GM12878 (cell line): ENCODE data around the gene LRRC2. TPM values are rescaled to one million over a fixed set of nuclear protein-coding genes. Genes with fewer than 3 reads are reported as not detected.

Source experiments
- ATF3 ChIP-seq: IDR thresholded peaks from 2 replicates; pipeline ENCODE4 v1.6.1; 2011; ENCODE audit warnings: low read depth, mild to moderate bottlenecking, low read length, moderate library complexity, borderline replicate concordance; ENCODE audit errors: extremely low read depth
- ATF7 ChIP-seq: fragments of 450-650 bp; IDR thresholded peaks from 2 replicates; pipeline ENCODE4 v1.6.1; 2016; ENCODE audit warnings: low read depth, mild to moderate bottlenecking
- BHLHE40 ChIP-seq, 2 experiments: fragments of 450-650 bp in 1 of 2; IDR thresholded peaks; 2 replicates each; pipeline ENCODE4 v1.6.1; 2011 to 2017; ENCODE audit warnings: low read depth in 2 of 2, borderline replicate concordance in 1 of 2, improper control_type of control experiment in 1 of 2, low read length in 1 of 2, mild to moderate bottlenecking in 1 of 2
- CEBPZ ChIP-seq: fragments of 150-350 bp; IDR thresholded peaks from 2 replicates; pipeline ENCODE4 v1.6.1; 2016; ENCODE audit warnings: low read depth, low read length
- CREM ChIP-seq: IDR thresholded peaks from 2 replicates; pipeline ENCODE4 v1.6.1; 2014; ENCODE audit warnings: antibody characterized with exemption, low read depth
- HCFC1 ChIP-seq: fragments of 150-350 bp; IDR thresholded peaks from 2 replicates; pipeline ENCODE4 v1.6.1; 2014; ENCODE audit warnings: low read length
- HDGF ChIP-seq: fragments of 450-650 bp; IDR thresholded peaks from 2 replicates; pipeline ENCODE4 v1.6.1; 2016; ENCODE audit warnings: antibody characterized with exemption
- KLF5 ChIP-seq: fragments of 450-650 bp; IDR thresholded peaks from 2 replicates; pipeline ENCODE4 v1.6.1; 2014; ENCODE audit warnings: mild to moderate bottlenecking; ENCODE audit not compliant: partially characterized antibody
- NFIC ChIP-seq: IDR thresholded peaks from 2 replicates; pipeline ENCODE4 v1.6.1; 2012; ENCODE audit warnings: low read depth, mild to moderate bottlenecking, inconsistent platforms, low read length, moderate library complexity
- RELA ChIP-seq: fragments of 450-650 bp; IDR thresholded peaks from 2 replicates; pipeline ENCODE4 v1.8.0; 2014; ENCODE audit warnings: borderline replicate concordance; ENCODE audit not compliant: partially characterized antibody
- SMARCA5 ChIP-seq: fragments of 450-650 bp; IDR thresholded peaks from 2 replicates; pipeline ENCODE4 v1.6.1; 2017; ENCODE audit warnings: mild to moderate bottlenecking
- SREBF1 ChIP-seq: IDR thresholded peaks from 2 replicates; pipeline ENCODE4 v1.6.1; 2012; ENCODE audit warnings: mild to moderate bottlenecking, low read length
- TCF3 ChIP-seq: IDR thresholded peaks from 2 replicates; pipeline ENCODE4 v1.6.1; 2012; ENCODE audit warnings: low read depth, mild to moderate bottlenecking, low read length, borderline replicate concordance; ENCODE audit not compliant: insufficient read depth
- polyA plus RNA-seq, 11 experiments: library from polyadenylated mRNA; depleted of rRNA in 4 of 11; unstranded in 6 of 11; stranded (reverse) in 5 of 11; fragments of >200 nt; fragmentation: Nextera tagmentation in 4 of 11; fragmentation: Illumina TruSeq in 1 of 11; extraction: Ambion mirVana in 4 of 11; extraction: Trizol in 1 of 11; gene quantifications; 1 replicate in 1 of 11; 2 replicates in 10 of 11; pipeline versions ENCODE4 v1.2.1 to v1.2.3, GENCODE V29; 2011 to 2016; ENCODE audit warnings: inconsistent platforms in 2 of 11, missing spikeins in 2 of 11, low read depth in 1 of 11
- total RNA-seq, 4 experiments: library from RNA; depleted of rRNA in 3 of 4; stranded (reverse); fragments of >200 nt in 3 of 4; fragmentation: Illumina TruSeq in 1 of 4; extraction: Trizol in 1 of 4; gene quantifications; 2 replicates each; pipeline versions ENCODE4 v1.2.1 to v1.2.3, GENCODE V29; 2013 to 2021

LRRC2 gene
- total and polyA plus RNA-seq, 10 of the 15 experiments (the other 5 are each of a cell fraction or from before 2014, with no cell fraction given): not detected

GRCh38 chr3:46586738-46587246 is 20.7 kb upstream of the LRRC2 start (continued):
- TF ChIP-seq ATF7 (no peak), CREM (no peak), HDGF (no peak), SMARCA5 (no peak), CEBPZ (no peak), NFIC (no peak), HCFC1 (no peak), RELA (no peak), BHLHE40 (IDR thresholded peaks at IDR 0.05; ENCODE audit: borderline replicate concordance in 1 of 2, low read depth in 2 of 2, low read length in 1 of 2) (no peak), SREBF1 (no peak), KLF5 (no peak), ATF3 (no peak), TCF3 (no peak)
